GM12875 (cell line): ENCODE results near the gene CDH5.

Source experiments
- H3K4me3 ChIP-seq: one replicate; pipeline ENCODE4 v1.5.1; 2011; ENCODE audit warnings: low read depth, low read length, control low read depth
- CTCF ChIP-seq: IDR thresholded peaks from 2 replicates; pipeline ENCODE4 v1.5.1; 2011; ENCODE audit warnings: low read depth, mild to moderate bottlenecking, control low read depth, inconsistent platforms, low read length, moderate library complexity, borderline replicate concordance; ENCODE audit not compliant: insufficient read depth

CDH5 gene

GRCh38 chr16:66374176-66374575, 7.7 kb downstream of the CDH5 start:
- no peak for TF ChIP-seq CTCF

GRCh38 chr16:66375451-66375850, 9.0 kb downstream of the CDH5 start:
- H3K4me3 ChIP-seq: no peak overlapping the region
- no peak for TF ChIP-seq CTCF

More at GRCh38 chr16:66374176-66374575, 7.7 kb downstream of the CDH5 start:
- no peak overlapping the region for H3K4me3 ChIP-seq

GRCh38 chr16:66376114-66376513, 9.6 kb downstream of the CDH5 start:
- no peak for TF ChIP-seq CTCF
- no peak overlapping the region for H3K4me3 ChIP-seq

- TF ChIP-seq CTCF: no peak
- H3K4me3 ChIP-seq: no peak overlapping the region
These were observed 10.2 kb downstream of the CDH5 start for GRCh38 chr16:66376577-66377305.

GRCh38 chr16:66377324-66377723, 10.8 kb downstream of the CDH5 start:
- TF ChIP-seq CTCF: no peak
- no peak overlapping the region for H3K4me3 ChIP-seq

GRCh38 chr16:66378741-66379570, 12.5 kb downstream of the CDH5 start:
- no peak for TF ChIP-seq CTCF
- H3K4me3 ChIP-seq: no peak overlapping the region
